Skeletal muscle tissue (tissue), 4 donors: ENCODE results near the gene CAMP. TPM values are rescaled to one million over a fixed set of nuclear protein-coding genes. Genes with fewer than 3 reads are reported as not detected.
"Not testable (repeated sequence)": the region's sequence is repeated elsewhere in the genome, so short reads cannot be mapped to it uniquely, and the experiment has no call there.

Source experiments
- H3K27ac ChIP-seq: one replicate; pipeline ENCODE4 v1.7.0; 2013; ENCODE audit warnings: mild to moderate bottlenecking, low read depth, low read length, inconsistent platforms
- H3K27me3 ChIP-seq, 3 donors: one replicate each; pipeline ENCODE4 v1.7.0; 2013; ENCODE audit warnings: low read length in 3 of 3; ENCODE audit not compliant: control insufficient read depth in 3 of 3, insufficient read depth in 3 of 3
- H3K36me3 ChIP-seq, 3 donors: one replicate each; pipeline ENCODE4 v1.7.0; 2013; ENCODE audit warnings: low read length in 3 of 3; ENCODE audit not compliant: control insufficient read depth in 3 of 3, insufficient read depth in 3 of 3
- H3K4me1 ChIP-seq, 3 donors: one replicate each; pipeline ENCODE4 v1.7.0; 2013; ENCODE audit warnings: low read length in 3 of 3, mild to moderate bottlenecking in 3 of 3; ENCODE audit not compliant: control insufficient read depth in 3 of 3, insufficient read depth in 3 of 3
- H3K4me3 ChIP-seq, 3 donors: one replicate each; pipeline ENCODE4 v1.7.0; 2013; ENCODE audit warnings: low read length in 3 of 3
- H3K9ac ChIP-seq, 3 donors: one replicate each; pipeline ENCODE4 v1.7.0; 2013; ENCODE audit warnings: low read length in 3 of 3, mild to moderate bottlenecking in 3 of 3, moderate library complexity in 2 of 3, low read depth in 1 of 3
- H3K9me3 ChIP-seq, 3 donors: one replicate each; pipeline ENCODE4 v1.7.0; 2013; ENCODE audit warnings: low read length in 3 of 3; ENCODE audit not compliant: control insufficient read depth in 3 of 3
- total RNA-seq: library from RNA; depleted of rRNA; stranded (reverse); fragments of >200 nt; gene quantifications from one replicate; pipeline ENCODE4 v1.2.3, GENCODE V29; 2014
- donor health status: Osteomylitis.

CAMP gene
- total RNA-seq, 1 donor from 2014 or later = not detected

DNA sequence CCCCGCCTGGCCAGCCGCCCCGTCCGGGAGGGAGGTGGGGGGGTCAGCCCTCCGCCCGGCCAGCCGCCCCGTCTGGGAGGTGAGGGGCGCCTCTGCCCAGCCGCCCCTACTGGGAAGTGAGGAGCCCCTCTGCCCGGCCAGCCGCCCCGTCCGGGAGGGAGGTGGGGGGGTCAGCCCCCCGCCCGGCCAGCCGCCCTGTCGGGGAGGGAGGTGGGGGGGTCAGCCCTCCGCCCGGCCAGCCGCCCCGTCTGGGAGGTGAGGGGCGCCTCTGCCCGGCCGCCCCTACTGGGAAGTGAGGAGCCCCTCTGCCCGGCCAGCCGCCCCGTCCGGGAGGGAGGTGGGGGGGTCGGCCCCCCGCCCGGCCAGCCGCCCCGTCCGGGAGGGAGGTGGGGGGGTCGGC lies 11.5 kb upstream of the CAMP start:
- H3K27ac ChIP-seq, H3K27me3 ChIP-seq, H3K36me3 ChIP-seq, H3K9ac ChIP-seq, H3K4me3 ChIP-seq, H3K9me3 ChIP-seq: not testable (repeated sequence)
- peaks cover 11 to 18% (median 16%) of the 10 kb centered on the region in 3 donors for H3K4me1 ChIP-seq

DNA sequence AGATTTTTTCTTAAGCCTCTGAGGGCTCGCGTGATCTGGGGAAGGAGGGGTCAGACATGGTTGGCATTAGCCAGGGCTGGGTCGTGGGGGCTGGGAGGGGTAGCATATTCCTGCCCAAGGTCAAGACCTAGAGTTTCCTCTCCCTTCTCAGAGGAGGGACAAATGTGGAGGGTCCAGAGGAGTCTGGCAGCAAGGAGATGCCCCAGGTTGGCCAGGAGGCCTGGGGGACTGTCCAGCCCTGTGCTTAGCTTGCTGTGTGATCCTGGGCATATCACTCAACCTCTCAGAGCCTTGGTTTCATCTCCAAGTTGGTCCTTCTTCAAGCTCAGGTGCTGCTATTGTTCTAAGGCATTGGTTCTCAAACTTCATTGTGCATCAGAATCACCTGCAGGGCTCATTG lies 9.1 kb upstream of the CAMP start:
- Histone ChIP-seq H3K36me3 (no peaks in the 10 kb centered on the region), H3K4me3 (no peak overlapping the region), H3K9ac (no peak overlapping the region), H3K4me1 (peaks cover 11 to 18% (median 16%) of the 10 kb centered on the region in 3 donors), H3K27me3 (no peaks in the 10 kb centered on the region), H3K27ac (no peak overlapping the region), H3K9me3 (no peaks in the 10 kb centered on the region)

DNA sequence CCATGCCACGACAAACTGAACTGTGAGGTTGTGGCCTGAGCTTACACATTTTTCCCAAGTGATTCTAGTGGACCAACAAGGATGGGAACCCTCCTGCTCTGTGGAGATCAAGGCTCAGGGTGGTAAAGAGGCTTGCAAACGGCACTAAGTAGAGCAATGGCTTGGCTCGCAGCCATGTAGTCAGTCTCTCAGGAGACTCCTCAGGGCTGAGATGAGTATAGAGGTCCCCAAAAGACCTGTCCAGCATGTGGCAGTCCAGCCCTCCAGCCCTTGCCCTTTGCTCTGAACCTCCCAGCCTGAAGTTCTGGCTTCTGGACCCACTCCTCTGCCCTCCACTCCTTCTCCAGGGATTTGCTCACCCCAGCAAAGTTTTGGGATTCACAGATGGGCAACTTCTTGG lies 8.3 kb upstream of the CAMP start:
- Histone ChIP-seq H3K9ac (peak overlapping the region in 1 of 3 donors; percentile 8), H3K4me3 (no peak overlapping the region), H3K27me3 (no peaks in the 10 kb centered on the region), H3K4me1 (peaks cover 11 to 18% (median 16%) of the 10 kb centered on the region in 3 donors), H3K36me3 (no peaks in the 10 kb centered on the region), H3K9me3 (no peaks in the 10 kb centered on the region), H3K27ac (peak overlapping the region; percentile 28)

DNA sequence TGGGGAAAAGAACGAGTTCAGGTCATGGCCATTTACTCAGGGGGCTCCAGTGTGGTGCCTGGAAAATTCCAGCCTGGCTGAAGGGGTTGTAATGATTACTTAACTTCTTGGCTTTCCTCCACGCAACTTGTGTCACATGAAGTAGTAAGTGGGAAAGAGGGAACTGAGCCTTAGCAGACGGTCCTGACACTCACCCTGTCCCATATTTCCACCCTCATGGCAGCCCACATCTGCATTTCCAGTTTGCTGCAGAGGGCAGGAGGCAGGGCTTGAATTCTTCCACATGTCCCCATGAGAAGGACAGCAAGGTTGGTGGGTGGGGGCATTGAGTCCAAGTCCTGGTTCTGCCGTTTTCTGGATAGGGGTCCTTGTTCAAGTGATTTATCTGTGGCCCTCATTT lies 7.8 kb upstream of the CAMP start:
- H3K4me1 ChIP-seq = peaks cover 11 to 18% (median 16%) of the 10 kb centered on the region in 3 donors
- no peaks in the 10 kb centered on the region for H3K27me3 ChIP-seq
- no peaks in the 10 kb centered on the region for H3K36me3 ChIP-seq
- H3K9ac ChIP-seq = peak overlapping the region in 1 of 3 donors; percentile 8
- H3K27ac ChIP-seq = peak overlapping the region; percentile 28
- no peak overlapping the region for H3K4me3 ChIP-seq
- no peaks in the 10 kb centered on the region for H3K9me3 ChIP-seq

DNA sequence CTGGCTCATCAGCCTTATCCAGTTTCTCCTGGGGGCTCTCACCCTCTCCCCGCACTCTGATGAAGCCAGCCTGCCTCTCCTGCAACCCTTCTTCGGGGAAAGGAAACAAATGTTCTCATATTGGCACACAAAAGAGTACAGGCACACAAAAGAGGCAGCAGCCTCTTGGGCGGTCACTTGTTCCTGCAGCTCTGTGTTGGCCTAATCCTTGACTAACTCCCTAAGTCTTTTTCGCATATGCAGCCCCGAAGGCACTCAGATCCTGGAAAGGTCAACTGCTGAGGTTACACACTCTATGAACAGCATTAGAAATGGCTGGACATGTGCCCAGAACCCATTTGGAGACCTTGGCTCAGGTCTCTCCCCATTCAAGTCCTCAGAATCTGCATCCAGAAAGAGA lies 7.4 kb upstream of the CAMP start:
- Histone ChIP-seq H3K36me3 (no peaks in the 10 kb centered on the region), H3K27me3 (no peaks in the 10 kb centered on the region), H3K9me3 (no peaks in the 10 kb centered on the region), H3K9ac (no peak overlapping the region), H3K4me1 (peaks cover 11 to 18% (median 16%) of the 10 kb centered on the region in 3 donors), H3K4me3 (no peak overlapping the region), H3K27ac (peak overlapping the region; percentile 28)

DNA sequence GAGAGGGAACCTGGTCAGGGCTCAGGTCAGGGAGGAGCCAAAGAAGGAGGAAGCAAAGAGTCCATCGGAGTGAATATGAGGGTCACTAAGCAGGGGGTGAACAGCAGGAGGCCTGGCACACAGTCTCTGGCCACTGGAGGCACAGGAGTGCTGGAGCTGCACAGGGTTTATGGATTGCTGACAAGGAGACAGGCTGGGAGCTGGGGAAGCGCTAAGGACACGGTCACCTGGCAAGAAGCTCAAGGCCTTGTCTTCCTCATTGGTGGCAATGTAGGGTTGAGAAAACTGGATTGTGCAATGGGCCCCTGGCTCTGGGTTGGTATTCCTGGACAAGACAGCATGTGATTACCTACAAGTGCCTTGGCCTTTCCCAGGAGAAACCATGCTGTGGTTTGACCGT lies 5.8 kb upstream of the CAMP start:
- H3K27me3 ChIP-seq = no peaks in the 10 kb centered on the region
- H3K9me3 ChIP-seq = no peaks in the 10 kb centered on the region
- H3K4me3 ChIP-seq = no peak overlapping the region
- H3K36me3 ChIP-seq = no peaks in the 10 kb centered on the region
- no peak overlapping the region for H3K27ac ChIP-seq
- H3K9ac ChIP-seq = no peak overlapping the region
- peaks cover 11 to 20% (median 18%) of the 10 kb centered on the region in 3 donors for H3K4me1 ChIP-seq

DNA sequence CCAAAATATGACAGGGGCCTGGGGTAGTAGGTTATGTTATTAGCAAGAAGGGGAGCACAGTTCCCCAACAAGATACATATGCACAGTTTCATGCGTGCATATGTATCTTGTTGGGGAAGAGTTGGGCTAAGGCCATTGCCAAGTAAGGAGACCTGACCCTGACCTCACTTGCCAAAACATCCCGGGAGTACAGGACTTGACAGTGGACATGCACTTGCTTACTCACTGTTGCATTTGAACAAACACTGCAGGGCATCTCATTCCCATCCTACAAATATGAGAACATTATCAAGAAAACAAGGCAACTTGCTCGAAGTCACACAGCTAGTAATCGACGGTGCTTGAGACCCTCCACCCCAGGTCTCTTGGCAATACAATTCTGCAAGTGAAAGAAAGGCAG lies 4.8 kb upstream of the CAMP start:
- no peaks in the 10 kb centered on the region for H3K9me3 ChIP-seq

DNA sequence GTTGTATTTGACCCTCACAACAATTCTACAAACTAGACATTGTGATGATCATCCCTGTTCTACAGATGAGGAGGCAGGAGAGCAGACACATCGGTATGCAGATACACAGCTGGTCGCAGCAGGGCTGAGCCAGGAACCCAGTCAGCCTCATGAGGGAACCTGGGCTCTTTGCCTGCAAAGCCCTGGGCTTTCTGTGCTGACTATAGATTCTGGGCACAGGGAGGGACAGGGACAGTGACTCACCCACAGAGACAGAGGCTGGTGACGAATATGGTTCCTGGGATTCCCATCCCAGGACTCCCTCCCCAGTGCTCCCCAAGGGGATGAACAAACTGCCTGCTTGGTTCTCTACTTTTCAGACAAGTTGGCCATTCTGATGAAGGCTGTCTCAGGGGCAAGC lies 3.8 kb upstream of the CAMP start:
- Histone ChIP-seq H3K9me3 (no peaks in the 10 kb centered on the region), H3K27ac (no peak overlapping the region), H3K27me3 (no peaks in the 10 kb centered on the region), H3K9ac (no peak overlapping the region), H3K36me3 (no peaks in the 10 kb centered on the region), H3K4me1 (peaks cover 11 to 21% (median 18%) of the 10 kb centered on the region in 3 donors), H3K4me3 (no peak overlapping the region)

More for the DNA sequence above, 4.8 kb upstream of the CAMP start:
- no peaks in the 10 kb centered on the region for H3K27me3 ChIP-seq
- no peak overlapping the region for H3K27ac ChIP-seq
- H3K4me3 ChIP-seq = no peak overlapping the region
- no peak overlapping the region for H3K9ac ChIP-seq
- H3K4me1 ChIP-seq = peaks cover 11 to 21% (median 18%) of the 10 kb centered on the region in 3 donors
- H3K36me3 ChIP-seq = no peaks in the 10 kb centered on the region

DNA sequence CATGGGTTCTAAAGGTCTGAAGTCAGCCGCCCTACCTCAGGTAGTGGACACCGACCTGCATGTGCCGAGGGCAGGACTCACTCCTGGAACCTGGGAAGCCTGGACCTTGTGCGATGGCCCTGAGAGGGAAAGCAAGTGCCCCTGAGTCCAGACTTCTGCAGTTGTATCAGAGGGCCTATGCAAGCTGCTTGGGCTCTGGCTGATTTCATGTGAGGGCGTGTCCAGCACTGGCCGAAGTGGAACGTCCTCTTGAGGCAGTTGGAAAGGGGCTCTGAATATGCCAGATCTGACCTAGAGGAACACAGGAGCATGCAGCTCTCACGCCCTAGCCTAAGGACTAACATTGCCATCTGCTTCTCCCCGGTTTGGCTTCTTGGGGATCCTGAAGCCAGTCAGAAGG lies 2.5 kb upstream of the CAMP start:
- no peaks in the 10 kb centered on the region for H3K9me3 ChIP-seq
- H3K27ac ChIP-seq = no peak overlapping the region
- peaks cover 3 to 12% (median 9%) of the 10 kb centered on the region in 3 donors for H3K4me1 ChIP-seq
- no peaks in the 10 kb centered on the region for H3K36me3 ChIP-seq
- H3K4me3 ChIP-seq = no peak overlapping the region
- peaks cover 0 to 5% (median 5%) of the 10 kb centered on the region in 3 donors for H3K27me3 ChIP-seq
- H3K9ac ChIP-seq = no peak overlapping the region

DNA sequence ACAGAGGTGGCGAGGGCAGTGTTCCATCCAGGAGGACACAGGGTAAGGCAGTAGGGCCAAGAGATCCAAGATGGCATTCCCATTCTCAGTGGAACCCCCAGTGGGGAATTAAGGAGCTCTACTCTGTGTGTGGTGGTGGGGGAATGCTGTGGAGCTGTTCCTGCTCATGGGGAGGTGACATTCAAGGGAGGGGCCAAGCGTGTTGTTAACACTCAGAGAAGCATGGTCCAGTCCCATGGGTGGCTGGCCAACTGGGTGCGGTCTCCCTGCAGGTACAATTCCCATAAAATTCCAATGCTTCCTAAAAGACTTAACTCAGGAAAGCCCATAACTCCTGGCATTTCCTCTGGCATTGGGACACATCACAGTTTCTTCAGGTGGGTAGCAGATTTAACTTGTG lies 2.3 kb downstream of the CAMP start:
- Histone ChIP-seq H3K27ac (no peak overlapping the region), H3K4me3 (no peak overlapping the region), H3K9me3 (no peaks in the 10 kb centered on the region), H3K9ac (no peak overlapping the region), H3K36me3 (no peaks in the 10 kb centered on the region), H3K27me3 (peaks cover 0 to 10% (median 5%) of the 10 kb centered on the region in 3 donors), H3K4me1 (peaks cover 0 to 4% (median 0%) of the 10 kb centered on the region in 3 donors)
